MM.1S (cell line): ENCODE data around the gene EPN2.

Experiments
- DNase-seq: peaks from one replicate; pipeline ENCODE4 v3.0.0-alpha.2; 2015
- H2AFZ ChIP-seq: fragments of 300-600 bp; sonication (generic); 2 replicates; pipeline ENCODE4 v1.6.0; 2016; ENCODE audit warnings: antibody characterized with exemption, low read length
- H3F3A ChIP-seq: fragments of 300-600 bp; sonication (generic); 2 replicates; pipeline ENCODE4 v1.6.1; 2016; ENCODE audit warnings: mild to moderate bottlenecking, antibody characterized with exemption, low read length, moderate library complexity, mixed read lengths; ENCODE audit not compliant: insufficient read depth
- H3K27ac ChIP-seq: fragments of 300-600 bp; sonication (generic); 2 replicates; pipeline ENCODE4 v1.5.1; 2016; ENCODE audit warnings: mild to moderate bottlenecking, low read length
- H3K27me3 ChIP-seq: fragments of 300-600 bp; sonication (generic); replicated peaks from 2 replicates; pipeline ENCODE4 v1.6.0; 2016; ENCODE audit warnings: low read length; ENCODE audit not compliant: insufficient read depth
- H3K36me3 ChIP-seq: fragments of 300-600 bp; sonication (generic); replicated peaks from 2 replicates; pipeline ENCODE4 v1.6.1; 2016; ENCODE audit warnings: mild to moderate bottlenecking, low read length, mixed read lengths; ENCODE audit not compliant: insufficient read depth
- H3K4me1 ChIP-seq: fragments of 300-600 bp; sonication (generic); 2 replicates; pipeline ENCODE4 v1.6.1; 2016; ENCODE audit warnings: low read length, mixed read lengths
- H3K4me2 ChIP-seq: fragments of 300-600 bp; sonication (generic); 2 replicates; pipeline ENCODE4 v1.6.0; 2016; ENCODE audit warnings: low read depth, low read length
- H3K4me3 ChIP-seq: fragments of 300-600 bp; sonication (generic); 2 replicates; pipeline ENCODE4 v1.5.1; 2016; ENCODE audit warnings: low read length, mixed read lengths
- H3K79me2 ChIP-seq: fragments of 300-600 bp; sonication (generic); 2 replicates; pipeline ENCODE4 v1.6.1; 2016; ENCODE audit warnings: mixed run types, low read length, mixed read lengths
- H3K9ac ChIP-seq: fragments of 300-600 bp; sonication (generic); 2 replicates; pipeline ENCODE4 v1.6.1; 2016; ENCODE audit warnings: low read length, mixed read lengths
- H3K9me2 ChIP-seq: fragments of 300-600 bp; sonication (generic); replicated peaks from 2 replicates; pipeline ENCODE4 v1.6.1; 2016; ENCODE audit warnings: mild to moderate bottlenecking, low read length, mixed read lengths; ENCODE audit not compliant: insufficient read depth
- H3K9me3 ChIP-seq: fragments of 300-600 bp; sonication (generic); replicated peaks from 2 replicates; pipeline ENCODE4 v1.6.1; 2016; ENCODE audit warnings: mild to moderate bottlenecking, low read length, mixed read lengths; ENCODE audit not compliant: insufficient read depth
- H4K20me1 ChIP-seq: fragments of 300-600 bp; sonication (generic); 2 replicates; pipeline ENCODE4 v1.6.1; 2016; ENCODE audit warnings: mild to moderate bottlenecking, low read length, moderate library complexity, mixed read lengths; ENCODE audit not compliant: insufficient read depth
- CTCF ChIP-seq: fragments of 300-600 bp; sonication (generic); IDR thresholded peaks from 2 replicates; pipeline ENCODE4 v1.5.1; 2016; ENCODE audit warnings: antibody characterized with exemption, low read length, mixed read lengths
- EZH2 ChIP-seq: fragments of 300-600 bp; sonication (generic); optimal IDR thresholded peaks from 2 replicates; pipeline ENCODE3; 2017; ENCODE audit warnings: low read depth, mild to moderate bottlenecking, antibody characterized with exemption, low read length, mixed read lengths
- EZH2phosphoT487 ChIP-seq: fragments of 300-600 bp; sonication (generic); IDR thresholded peaks from 2 replicates; pipeline ENCODE4 v1.6.1; 2018; ENCODE audit warnings: antibody characterized with exemption, low read length

EPN2 gene

GRCh38 chr17:19322861-19323260 lies 85.7 kb downstream of the EPN2 start:
- H3K4me2 ChIP-seq = no peak overlapping the region
- no peaks in the 10 kb centered on the region for H3K9me2 ChIP-seq
- no peak overlapping the region for H2AFZ ChIP-seq
- peaks cover 2% of the 10 kb centered on the region for H3K4me1 ChIP-seq
- H3F3A ChIP-seq = no peaks in the 10 kb centered on the region
- no peaks in the 10 kb centered on the region for H3K36me3 ChIP-seq
- no peaks in the 10 kb centered on the region for H3K27me3 ChIP-seq
- H4K20me1 ChIP-seq = no peaks in the 10 kb centered on the region
- H3K79me2 ChIP-seq = no peaks in the 10 kb centered on the region
- no peak overlapping the region for H3K4me3 ChIP-seq
- H3K9me3 ChIP-seq = no peaks in the 10 kb centered on the region
- H3K9ac ChIP-seq = no peak overlapping the region
- H3K27ac ChIP-seq = no peak overlapping the region
- no peak for TF ChIP-seq EZH2phosphoT487
- no peak for TF ChIP-seq CTCF
- no peak for TF ChIP-seq EZH2
- DNase-seq = no peak

GRCh38 chr17:19325542-19325941 lies 88.4 kb downstream of the EPN2 start:
- H3K27me3 ChIP-seq = no peaks in the 10 kb centered on the region
- H3K79me2 ChIP-seq = no peaks in the 10 kb centered on the region
- no peak overlapping the region for H3K4me2 ChIP-seq
- no peak overlapping the region for H3K9ac ChIP-seq
- H4K20me1 ChIP-seq = no peaks in the 10 kb centered on the region
- no peaks in the 10 kb centered on the region for H3K36me3 ChIP-seq
- H3K4me3 ChIP-seq = no peak overlapping the region
- no peaks in the 10 kb centered on the region for H3K9me2 ChIP-seq
- H3F3A ChIP-seq = no peaks in the 10 kb centered on the region
- TF ChIP-seq CTCF (no peak), EZH2 (no peak), EZH2phosphoT487 (no peak)
- no peak overlapping the region for H2AFZ ChIP-seq
- DNase-seq = no peak
- H3K4me1 ChIP-seq = no peaks in the 10 kb centered on the region
- H3K27ac ChIP-seq = no peak overlapping the region
- no peaks in the 10 kb centered on the region for H3K9me3 ChIP-seq

GRCh38 chr17:19327031-19327783 lies 90.0 kb downstream of the EPN2 start:
- TF ChIP-seq EZH2 (no peak), EZH2phosphoT487 (no peak), CTCF (no peak)
- no peak for DNase-seq
- Histone ChIP-seq H3F3A (no peaks in the 10 kb centered on the region), H3K27me3 (no peaks in the 10 kb centered on the region), H4K20me1 (no peaks in the 10 kb centered on the region), H3K36me3 (no peaks in the 10 kb centered on the region), H3K4me3 (no peak overlapping the region), H3K9me2 (no peaks in the 10 kb centered on the region), H3K9ac (no peak overlapping the region), H3K4me1 (no peaks in the 10 kb centered on the region), H2AFZ (no peak overlapping the region), H3K9me3 (no peaks in the 10 kb centered on the region), H3K4me2 (no peak overlapping the region), H3K27ac (no peak overlapping the region), H3K79me2 (no peaks in the 10 kb centered on the region)
